DOHH2 (cell line): ENCODE measurements around the gene ZFYVE1.
"Not testable (repeated sequence)": the region's sequence is repeated elsewhere in the genome, so short reads cannot be mapped to it uniquely, and the experiment has no call there.

ENCODE experiments used
- H3F3A ChIP-seq: fragments of 200-600 bp; sonication (generic), shearing (Covaris generic); 2 replicates; pipeline ENCODE4 v1.6.0; 2016; ENCODE audit warnings: antibody characterized with exemption, mild to moderate bottlenecking; ENCODE audit not compliant: control insufficient read depth, insufficient read depth
- H3K27ac ChIP-seq: fragments of 200-600 bp; sonication (generic); 2 replicates; pipeline ENCODE4 v1.5.1; 2014; ENCODE audit warnings: low read depth, mild to moderate bottlenecking, low read length, moderate library complexity
- H3K27me3 ChIP-seq: fragments of 200-600 bp; sonication (generic); 2 replicates; pipeline ENCODE4 v1.6.1; 2014; ENCODE audit warnings: mild to moderate bottlenecking, low read length, mixed read lengths; ENCODE audit not compliant: control insufficient read depth
- H3K36me3 ChIP-seq: fragments of 200-600 bp; sonication (generic); 2 replicates; pipeline ENCODE4 v1.6.1; 2014; ENCODE audit warnings: mild to moderate bottlenecking, low read length, moderate library complexity, mixed read lengths; ENCODE audit not compliant: control insufficient read depth
- H3K4me1 ChIP-seq: fragments of 200-600 bp; sonication (generic); 2 replicates; pipeline ENCODE4 v1.6.1; 2014; ENCODE audit warnings: mild to moderate bottlenecking, low read length, mixed read lengths; ENCODE audit not compliant: control insufficient read depth
- H3K4me2 ChIP-seq: fragments of 200-600 bp; sonication (generic); 2 replicates; pipeline ENCODE4 v1.6.0; 2014; ENCODE audit warnings: mild to moderate bottlenecking, low read length, moderate library complexity
- H3K4me3 ChIP-seq: fragments of 200-600 bp; sonication (generic); 2 replicates; pipeline ENCODE4 v1.5.1; 2014; ENCODE audit warnings: mild to moderate bottlenecking, low read length, mixed read lengths
- H3K79me2 ChIP-seq: fragments of 200-600 bp; sonication (generic); 2 replicates; pipeline ENCODE4 v1.6.1; 2014; ENCODE audit warnings: mild to moderate bottlenecking, low read length, mixed read lengths; ENCODE audit not compliant: control insufficient read depth
- H3K9me2 ChIP-seq: fragments of 200-600 bp; sonication (generic); replicated peaks from 2 replicates; pipeline ENCODE4 v1.6.1; 2014; ENCODE audit warnings: mild to moderate bottlenecking, low read length, mixed read lengths; ENCODE audit not compliant: control insufficient read depth
- H3K9me3 ChIP-seq: fragments of 200-600 bp; sonication (generic); 2 replicates; pipeline ENCODE4 v1.6.1; 2014; ENCODE audit warnings: antibody characterized with exemption, low read length, mixed read lengths; ENCODE audit not compliant: control insufficient read depth, insufficient read depth
- H4K20me1 ChIP-seq: fragments of 200-600 bp; sonication (generic); 2 replicates; pipeline ENCODE4 v1.6.0; 2014; ENCODE audit warnings: low read depth, mild to moderate bottlenecking, antibody characterized with exemption, low read length, moderate library complexity; ENCODE audit not compliant: control insufficient read depth, insufficient read depth
- EZH2phosphoT487 ChIP-seq: fragments of 200-600 bp; sonication (generic); IDR thresholded peaks from 2 replicates; pipeline ENCODE4 v1.6.1; 2017; ENCODE audit warnings: borderline replicate concordance, mild to moderate bottlenecking, antibody characterized with exemption, low read length, moderate library complexity, mixed read lengths
- TF ChIP-seq, protein P1 (sequence below): fragments of 200-600 bp; sonication (generic); IDR thresholded peaks from one replicate; pipeline ENCODE4 v1.5.1; 2014; ENCODE audit warnings: antibody characterized with exemption, mild to moderate bottlenecking, low read depth, low read length; ENCODE audit not compliant: poor library complexity, severe bottlenecking

ZFYVE1 gene

DNA sequence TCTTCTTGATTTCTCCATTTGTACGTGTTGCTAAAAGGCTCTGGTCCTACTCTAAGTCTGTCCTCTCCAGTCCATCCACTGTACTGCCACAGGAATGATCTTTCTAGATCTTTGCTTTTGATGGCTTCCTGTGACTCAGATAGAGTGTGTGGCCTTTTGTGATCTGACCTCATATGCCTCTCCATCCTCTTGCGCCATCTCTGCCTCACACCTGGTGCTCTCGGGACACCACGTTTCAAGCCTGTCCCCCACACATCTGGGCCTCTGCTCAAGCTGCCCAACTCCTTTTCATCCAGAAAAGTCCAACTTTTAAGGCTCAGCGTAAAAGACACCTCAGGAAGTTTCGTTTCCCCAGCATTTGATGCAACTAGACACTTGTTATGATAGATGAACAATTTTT is 61.7 kb downstream of the ZFYVE1 start:
- no peaks in the 10 kb centered on the region for H3K9me3 ChIP-seq
- no peaks in the 10 kb centered on the region for H3K27me3 ChIP-seq
- H3K4me3 ChIP-seq: no peak overlapping the region
- no peaks in the 10 kb centered on the region for H3F3A ChIP-seq
- H3K4me1 ChIP-seq: no peaks in the 10 kb centered on the region
- H3K36me3 ChIP-seq: peaks cover 7% of the 10 kb centered on the region
- no peaks in the 10 kb centered on the region for H3K79me2 ChIP-seq
- no peak for TF ChIP-seq EZH2phosphoT487
- TF ChIP-seq, protein P1, sequence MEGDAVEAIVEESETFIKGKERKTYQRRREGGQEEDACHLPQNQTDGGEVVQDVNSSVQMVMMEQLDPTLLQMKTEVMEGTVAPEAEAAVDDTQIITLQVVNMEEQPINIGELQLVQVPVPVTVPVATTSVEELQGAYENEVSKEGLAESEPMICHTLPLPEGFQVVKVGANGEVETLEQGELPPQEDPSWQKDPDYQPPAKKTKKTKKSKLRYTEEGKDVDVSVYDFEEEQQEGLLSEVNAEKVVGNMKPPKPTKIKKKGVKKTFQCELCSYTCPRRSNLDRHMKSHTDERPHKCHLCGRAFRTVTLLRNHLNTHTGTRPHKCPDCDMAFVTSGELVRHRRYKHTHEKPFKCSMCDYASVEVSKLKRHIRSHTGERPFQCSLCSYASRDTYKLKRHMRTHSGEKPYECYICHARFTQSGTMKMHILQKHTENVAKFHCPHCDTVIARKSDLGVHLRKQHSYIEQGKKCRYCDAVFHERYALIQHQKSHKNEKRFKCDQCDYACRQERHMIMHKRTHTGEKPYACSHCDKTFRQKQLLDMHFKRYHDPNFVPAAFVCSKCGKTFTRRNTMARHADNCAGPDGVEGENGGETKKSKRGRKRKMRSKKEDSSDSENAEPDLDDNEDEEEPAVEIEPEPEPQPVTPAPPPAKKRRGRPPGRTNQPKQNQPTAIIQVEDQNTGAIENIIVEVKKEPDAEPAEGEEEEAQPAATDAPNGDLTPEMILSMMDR: no peak
- no peaks in the 10 kb centered on the region for H3K9me2 ChIP-seq
- no peak overlapping the region for H3K4me2 ChIP-seq
- no peak overlapping the region for H3K27ac ChIP-seq
- H4K20me1 ChIP-seq: no peaks in the 10 kb centered on the region

DNA sequence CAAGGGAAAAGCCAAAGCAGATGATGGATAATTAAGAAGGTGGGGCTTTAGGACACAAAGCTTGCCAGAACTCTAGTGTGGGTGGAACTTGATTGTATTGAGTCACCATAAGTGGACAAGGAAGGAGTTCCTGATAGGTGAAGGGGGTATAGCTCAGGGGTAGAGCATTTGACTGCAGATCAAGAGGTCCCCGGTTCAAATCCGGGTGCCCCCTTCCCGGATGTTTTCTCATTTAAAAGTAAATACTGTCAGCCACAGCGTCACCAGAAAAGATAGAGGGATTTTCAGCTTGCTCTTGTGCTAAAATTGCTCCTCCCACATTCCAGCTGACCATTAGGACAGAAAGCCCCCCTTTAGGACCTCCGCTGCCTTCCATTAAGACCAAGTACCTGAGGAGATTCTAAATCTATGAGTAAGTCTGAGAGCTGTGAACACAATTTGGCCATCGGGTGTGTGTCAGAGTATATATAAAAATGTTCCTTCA is 64.0 kb downstream of the ZFYVE1 start:
- Histone ChIP-seq H3K4me3 (no peak overlapping the region), H3K4me2 (no peak overlapping the region), H3K4me1 (no peaks in the 10 kb centered on the region), H3K27me3 (no peaks in the 10 kb centered on the region), H3K79me2 (no peaks in the 10 kb centered on the region), H4K20me1 (no peaks in the 10 kb centered on the region), H3F3A (no peaks in the 10 kb centered on the region), H3K9me3 (no peaks in the 10 kb centered on the region), H3K27ac (no peak overlapping the region), H3K9me2 (no peaks in the 10 kb centered on the region), H3K36me3 (peaks cover 20% of the 10 kb centered on the region)
- TF ChIP-seq EZH2phosphoT487: no peak

DNA sequence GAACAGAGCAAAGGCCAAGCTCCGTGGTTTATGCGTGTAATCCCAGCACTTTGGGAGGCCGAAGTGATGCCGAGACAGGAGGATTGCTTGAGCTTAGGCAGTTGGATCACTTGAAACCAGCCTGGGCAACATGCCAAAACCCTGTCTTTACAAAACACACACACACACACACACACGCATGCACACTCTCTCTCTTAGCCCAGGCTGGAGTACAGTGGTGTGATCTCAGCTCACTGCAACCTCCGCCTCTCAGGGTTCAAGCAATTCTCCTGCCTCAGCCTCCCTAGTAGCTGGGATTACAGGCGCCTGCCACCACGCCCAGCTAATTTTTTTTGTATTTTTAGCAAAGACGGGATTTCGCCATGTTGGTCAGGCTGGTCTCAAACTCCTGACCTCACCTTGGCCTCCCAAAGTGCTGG is 64.6 kb downstream of the ZFYVE1 start:
- not testable (repeated sequence) for H3K9me2 ChIP-seq, H3K79me2 ChIP-seq, H3K27me3 ChIP-seq, H3K4me3 ChIP-seq, H4K20me1 ChIP-seq, H3K9me3 ChIP-seq, H3F3A ChIP-seq, H3K4me2 ChIP-seq, H3K4me1 ChIP-seq, H3K27ac ChIP-seq
- peaks cover 25% of the 10 kb centered on the region for H3K36me3 ChIP-seq

DNA sequence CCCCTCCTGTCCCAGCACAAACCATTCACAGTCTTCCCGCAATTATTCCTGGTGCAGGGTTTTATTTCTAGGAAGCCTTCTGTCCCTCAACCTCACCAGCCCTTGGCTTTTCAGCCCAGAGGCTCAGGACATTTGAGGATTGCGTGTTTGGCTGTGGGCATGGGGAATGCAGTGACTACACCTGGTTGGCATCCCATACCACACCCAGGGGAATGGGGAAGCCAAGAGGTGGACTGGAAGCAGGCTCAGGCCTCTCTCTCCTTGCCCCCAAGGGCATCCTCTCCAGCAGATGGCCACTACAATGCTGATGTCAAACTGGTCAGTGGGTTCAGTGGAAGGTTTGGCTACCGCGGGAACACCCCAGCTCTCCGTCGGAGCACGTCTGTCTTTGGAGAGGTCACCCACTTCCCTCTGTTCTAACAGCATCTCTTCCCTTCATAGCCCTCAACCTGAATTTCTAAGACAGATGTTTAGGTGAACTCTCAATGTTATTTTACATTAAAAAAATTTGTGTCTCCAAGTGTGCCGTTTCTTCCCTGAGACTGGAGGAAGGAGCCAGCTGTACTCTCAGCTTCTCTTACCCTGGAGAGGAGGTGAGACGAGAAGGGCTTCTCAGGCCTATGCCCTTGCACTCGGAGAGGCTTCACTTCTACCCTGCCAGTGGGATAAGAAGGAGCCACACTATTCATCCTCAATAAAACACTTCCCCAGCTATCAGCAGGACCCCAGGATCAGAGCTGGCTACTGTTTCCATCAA is 65.1 kb downstream of the ZFYVE1 start:
- Histone ChIP-seq H3K9me2 (no peaks in the 10 kb centered on the region), H3K27ac (no peak overlapping the region), H3K4me3 (no peak overlapping the region), H3K9me3 (no peaks in the 10 kb centered on the region), H3K4me1 (no peaks in the 10 kb centered on the region), H3K4me2 (no peak overlapping the region), H3K36me3 (peaks cover 27% of the 10 kb centered on the region), H3F3A (no peaks in the 10 kb centered on the region), H4K20me1 (no peaks in the 10 kb centered on the region), H3K79me2 (no peaks in the 10 kb centered on the region), H3K27me3 (no peaks in the 10 kb centered on the region)
- TF ChIP-seq EZH2phosphoT487: no peak
- TF ChIP-seq, protein P1: no peak

DNA sequence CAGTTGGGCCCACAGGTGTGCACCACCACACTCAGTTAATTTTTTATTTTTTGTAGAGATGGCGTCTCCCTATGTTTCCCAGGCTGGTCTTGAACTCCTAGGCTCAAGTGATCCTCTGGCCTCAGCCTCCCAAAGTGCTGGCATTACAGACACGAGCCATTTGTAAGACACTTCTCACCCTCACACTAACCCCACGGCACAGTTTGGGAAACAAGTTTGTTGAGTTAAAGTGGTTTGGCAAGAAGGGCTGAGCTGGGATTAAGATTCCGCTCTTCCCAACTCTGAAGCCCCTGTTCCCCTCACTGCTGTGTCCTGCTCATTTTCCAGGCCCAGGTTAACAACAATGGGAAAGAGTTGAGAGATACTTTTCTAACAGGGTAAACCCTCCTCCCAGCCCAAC is 65.9 kb downstream of the ZFYVE1 start:
- not testable (repeated sequence) for H3K9me3 ChIP-seq, H3K4me2 ChIP-seq, H4K20me1 ChIP-seq, H3K27ac ChIP-seq, H3K4me3 ChIP-seq, H3K4me1 ChIP-seq, H3K9me2 ChIP-seq, H3K27me3 ChIP-seq, H3K79me2 ChIP-seq, H3F3A ChIP-seq
- H3K36me3 ChIP-seq: peaks cover 31% of the 10 kb centered on the region
